HepG2 (cell line): ENCODE measurements around the gene CNNM3. TPM values are rescaled to one million over a fixed set of nuclear protein-coding genes. Genes with fewer than 3 reads are reported as not detected.

Source experiments
- BCL3 ChIP-seq: sonication (generic); formaldehyde crosslinking; IDR thresholded peaks from 2 replicates; pipeline ENCODE4 v1.5.1; 2020; ENCODE audit warnings: mild to moderate bottlenecking, missing genetic modification reagents, moderate library complexity
- DMAP1 ChIP-seq: IDR thresholded peaks from 2 replicates; pipeline ENCODE4 v1.6.1; 2016
- FOXO1 ChIP-seq: sonication (generic); formaldehyde crosslinking; IDR thresholded peaks from 2 replicates; pipeline ENCODE4 v1.4.0; 2020; ENCODE audit warnings: missing genetic modification reagents
- GZF1 ChIP-seq: sonication (generic); formaldehyde crosslinking; IDR thresholded peaks from 2 replicates; pipeline ENCODE4 v1.5.1; 2020; ENCODE audit warnings: mild to moderate bottlenecking, missing genetic modification reagents
- HNF1A ChIP-seq, 2 experiments: sonication (generic) in 1 of 2; formaldehyde crosslinking in 1 of 2; IDR thresholded peaks; 2 replicates each; pipeline versions ENCODE4 v1.4.0 to v1.6.1; 2016 to 2020; ENCODE audit warnings: borderline replicate concordance in 1 of 2, low read depth in 1 of 2, mild to moderate bottlenecking in 1 of 2, missing genetic modification reagents in 1 of 2
- HNF4G ChIP-seq, 2 experiments: sonication (generic) in 1 of 2; formaldehyde crosslinking in 1 of 2; IDR thresholded peaks; 2 replicates each; pipeline versions ENCODE4 v1.4.0 to v1.6.1; 2011 to 2020; ENCODE audit warnings: borderline replicate concordance in 2 of 2, low read depth in 2 of 2, mild to moderate bottlenecking in 2 of 2, low read length in 1 of 2, missing genetic modification reagents in 1 of 2, moderate library complexity in 1 of 2
- JUNB ChIP-seq: sonication (generic); formaldehyde crosslinking; IDR thresholded peaks from 2 replicates; pipeline ENCODE4 v1.8.0; 2022; ENCODE audit warnings: missing genetic modification reagents, mild to moderate bottlenecking, borderline replicate concordance
- MAFG ChIP-seq: sonication (generic); formaldehyde crosslinking; IDR thresholded peaks from 2 replicates; pipeline ENCODE4 v1.5.1; 2020; ENCODE audit warnings: mild to moderate bottlenecking, missing genetic modification reagents
- MTA3 ChIP-seq: sonication (generic); formaldehyde crosslinking; IDR thresholded peaks from 2 replicates; pipeline ENCODE4 v1.4.0; 2020; ENCODE audit warnings: missing genetic modification reagents
- SKIL ChIP-seq: sonication (generic); formaldehyde crosslinking; IDR thresholded peaks from 2 replicates; pipeline ENCODE4 v1.8.0; 2022; ENCODE audit warnings: missing genetic modification reagents, mild to moderate bottlenecking, moderate library complexity, borderline replicate concordance
- SRF ChIP-seq: IDR thresholded peaks from 2 replicates; pipeline ENCODE4 v1.6.1; 2011; ENCODE audit warnings: mild to moderate bottlenecking, low read depth, low read length, moderate library complexity
- TEF ChIP-seq: sonication (generic); formaldehyde crosslinking; IDR thresholded peaks from 2 replicates; pipeline ENCODE4 v1.5.0; 2020; ENCODE audit warnings: missing genetic modification reagents
- ZBTB26 ChIP-seq: IDR thresholded peaks from 2 replicates; pipeline ENCODE4 v1.6.1; 2016; ENCODE audit warnings: missing compliant biosample characterization, missing genetic modification reagents, borderline replicate concordance
- ZNF251 ChIP-seq: sonication (generic); formaldehyde crosslinking; IDR thresholded peaks from 2 replicates; pipeline ENCODE4 v1.9.0; 2021; ENCODE audit warnings: mild to moderate bottlenecking, missing genetic modification reagents
- ZNF431 ChIP-seq: sonication (generic); formaldehyde crosslinking; IDR thresholded peaks from 2 replicates; pipeline ENCODE4 v1.9.0; 2022; ENCODE audit warnings: missing genetic modification reagents, low read depth, mild to moderate bottlenecking, borderline replicate concordance
- ZNF563 ChIP-seq: sonication (generic); formaldehyde crosslinking; IDR thresholded peaks from 2 replicates; pipeline ENCODE4 v1.8.0; 2022; ENCODE audit warnings: mild to moderate bottlenecking, moderate library complexity, missing genetic modification reagents
- ZNF576 ChIP-seq: sonication (generic); formaldehyde crosslinking; IDR thresholded peaks from 2 replicates; pipeline ENCODE4 v1.4.0; 2020; ENCODE audit warnings: mild to moderate bottlenecking, missing genetic modification reagents
- ZNF891 ChIP-seq: sonication (generic); formaldehyde crosslinking; IDR thresholded peaks from 2 replicates; pipeline ENCODE4 v1.5.0; 2020; ENCODE audit warnings: mild to moderate bottlenecking, missing genetic modification reagents
- polyA plus RNA-seq, 8 experiments: library from polyadenylated mRNA; depleted of rRNA in 3 of 8; stranded (reverse) in 7 of 8; unstranded in 1 of 8; fragments of >200 nt; fragmentation: Illumina TruSeq in 4 of 8; extraction: Trizol in 4 of 8; gene quantifications; 2 replicates each; pipeline versions ENCODE4 v1.2.1 to v1.2.3, GENCODE V29; 2011 to 2016; ENCODE audit warnings: low read depth in 4 of 8, missing spikeins in 1 of 8, mixed read lengths in 1 of 8; ENCODE audit not compliant: insufficient read depth in 1 of 8
- total RNA-seq, 5 experiments: library from RNA; depleted of rRNA; stranded (reverse); fragments of >200 nt; fragmentation: Illumina TruSeq; extraction: Trizol; gene quantifications; 2 replicates each; pipeline ENCODE4 v1.2.3, GENCODE V29; 2016; ENCODE audit warnings: low read depth in 1 of 5

CNNM3 gene
- total and polyA plus RNA-seq, 2 of the 13 experiments (the other 11 are each of a cell fraction or from before 2014, with no cell fraction given) = 21.2 to 27.9 TPM

- TF ChIP-seq ZBTB26 (CRISPR knock-in tag) (no peak), ZNF251 (CRISPR knock-in tag) (no peak), GZF1 (no peak), HNF1A (IDR thresholded peaks at IDR 0.05; ENCODE audit: low read depth) (no peak), HNF1A (CRISPR knock-in tag; IDR thresholded peaks at IDR 0.05; ENCODE audit: borderline replicate concordance) (no peak), BCL3 (CRISPR knock-in tag) (no peak), MTA3 (CRISPR knock-in tag) (no peak), MAFG (no peak), JUNB (CRISPR knock-in tag) (no peak), ZNF563 (CRISPR knock-in tag) (no peak), ZNF431 (CRISPR knock-in tag) (0 out of 2 replicates have a peak, but pooled peaks have one; percentile 49), HNF4G (IDR thresholded peaks at IDR 0.05; ENCODE audit: borderline replicate concordance, low read depth, low read length) (peak; percentile 82), HNF4G (CRISPR knock-in tag; IDR thresholded peaks at IDR 0.05; ENCODE audit: borderline replicate concordance, low read depth) (peak; percentile 77; the same call in 1 of the 2 replicates), DMAP1 (CRISPR knock-in tag) (0 out of 2 replicates have a peak, but pooled peaks have one; percentile 49), TEF (CRISPR knock-in tag) (no peak), SRF (no peak), ZNF576 (CRISPR knock-in tag) (no peak), ZNF891 (CRISPR knock-in tag) (no peak; the same call in 1 of the 2 replicates), SKIL (no peak), FOXO1 (CRISPR knock-in tag) (no peak)
Observed at GRCh38 chr2:96810783-96811192, 5.3 kb upstream of the CNNM3 start (continued).
